ENCODE measurements around the gene RPP25. TPM values are rescaled to one million over a fixed set of nuclear protein-coding genes. Genes with fewer than 3 reads are reported as not detected.

RPP25 gene
- total and polyA plus RNA-seq, 10 of the 15 experiments (the other 5 are each of a cell fraction or from before 2014, with no cell fraction given): 0.41 to 10.8 (median 4.7) TPM

GRCh38 chr15:74963213-74963612 is 6.6 kb upstream of the RPP25 start:
- H2AFZ ChIP-seq (ENCODE audit: control insufficient read depth, low read depth, low read length): no peak overlapping the region
- in situ Hi-C loops (cut with MboI): no loop called here
- no TSS peak for BruUV-seq (replicated peaks)
- H3K9ac ChIP-seq (ENCODE audit: control insufficient read depth, insufficient read depth, low read length): no peak overlapping the region
- H3K9me3 ChIP-seq (replicated peaks; ENCODE audit: control insufficient read depth, insufficient read depth, low read length): no peaks in the 10 kb centered on the region
- POLR2A ChIA-PET: no interaction called here
- ATAC-seq: no peak
- CTCF ChIA-PET: interaction anchor here (1.9 to 2.0 kb wide), 2 partner anchors 62 to 329 kb away, joined by 5 to 7 read pairs; no protein-coding TSS in a partner anchor
- H3K4me1 ChIP-seq (ENCODE audit: control insufficient read depth, insufficient read depth, low read length): peaks cover 13% of the 10 kb centered on the region
- TF ChIP-seq HDGF (IDR thresholded peaks at IDR 0.05) (no peak), SRF (IDR thresholded peaks at IDR 0.05; ENCODE audit: low read depth in 2 of 2, low read length in 2 of 2) (no peak), MEF2A (IDR thresholded peaks at IDR 0.05; ENCODE audit: insufficient read depth, low read depth, low read length) (no peak), SUZ12 (IDR thresholded peaks at IDR 0.05; ENCODE audit: unreplicated experiment) (no peak), EGR1 (IDR thresholded peaks at IDR 0.05; ENCODE audit: borderline replicate concordance in 1 of 2, low read depth in 2 of 2, low read length in 2 of 2) (no peak), JUNB (IDR thresholded peaks at IDR 0.05) (no peak), SKIL (IDR thresholded peaks at IDR 0.05; ENCODE audit: low read depth, poor library complexity, severe bottlenecking) (no peak), EED (IDR thresholded peaks at IDR 0.05; ENCODE audit: low read depth) (no peak), TAF1 (IDR thresholded peaks at IDR 0.05; ENCODE audit: borderline replicate concordance, low read depth, low read length) (no peak), BRCA1 (IDR thresholded peaks at IDR 0.05; ENCODE audit: low read depth, low read length) (no peak), KLF5 (IDR thresholded peaks at IDR 0.05; ENCODE audit: partially characterized antibody) (no peak), STAT1 (conservative IDR thresholded peaks at IDR 0.05) (no peak), POLR2A (IDR thresholded peaks at IDR 0.05; ENCODE audit: low read depth, low read length) (no peak), MEF2B (IDR thresholded peaks at IDR 0.05; ENCODE audit: partially characterized antibody, poor library complexity, severe bottlenecking) (no peak), ASH2L (IDR thresholded peaks at IDR 0.05; ENCODE audit: borderline replicate concordance, low read depth) (no peak), BCL11A (IDR thresholded peaks at IDR 0.05; ENCODE audit: low read depth, low read length) (no peak), ZNF384 (IDR thresholded peaks at IDR 0.05; ENCODE audit: borderline replicate concordance, low read depth, low read length) (no peak)
- TF ChIP-seq, protein P1, sequence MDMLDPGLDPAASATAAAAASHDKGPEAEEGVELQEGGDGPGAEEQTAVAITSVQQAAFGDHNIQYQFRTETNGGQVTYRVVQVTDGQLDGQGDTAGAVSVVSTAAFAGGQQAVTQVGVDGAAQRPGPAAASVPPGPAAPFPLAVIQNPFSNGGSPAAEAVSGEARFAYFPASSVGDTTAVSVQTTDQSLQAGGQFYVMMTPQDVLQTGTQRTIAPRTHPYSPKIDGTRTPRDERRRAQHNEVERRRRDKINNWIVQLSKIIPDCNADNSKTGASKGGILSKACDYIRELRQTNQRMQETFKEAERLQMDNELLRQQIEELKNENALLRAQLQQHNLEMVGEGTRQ (IDR thresholded peaks at IDR 0.05; ENCODE audit: borderline replicate concordance, low read depth, low read length): no peak
- TF ChIP-seq, protein P2, sequence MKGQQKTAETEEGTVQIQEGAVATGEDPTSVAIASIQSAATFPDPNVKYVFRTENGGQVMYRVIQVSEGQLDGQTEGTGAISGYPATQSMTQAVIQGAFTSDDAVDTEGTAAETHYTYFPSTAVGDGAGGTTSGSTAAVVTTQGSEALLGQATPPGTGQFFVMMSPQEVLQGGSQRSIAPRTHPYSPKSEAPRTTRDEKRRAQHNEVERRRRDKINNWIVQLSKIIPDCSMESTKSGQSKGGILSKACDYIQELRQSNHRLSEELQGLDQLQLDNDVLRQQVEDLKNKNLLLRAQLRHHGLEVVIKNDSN (IDR thresholded peaks at IDR 0.05; ENCODE audit: borderline replicate concordance, extremely low read length, insufficient read depth, low read depth, low read length): no peak
- TF ChIP-seq, protein P3, sequence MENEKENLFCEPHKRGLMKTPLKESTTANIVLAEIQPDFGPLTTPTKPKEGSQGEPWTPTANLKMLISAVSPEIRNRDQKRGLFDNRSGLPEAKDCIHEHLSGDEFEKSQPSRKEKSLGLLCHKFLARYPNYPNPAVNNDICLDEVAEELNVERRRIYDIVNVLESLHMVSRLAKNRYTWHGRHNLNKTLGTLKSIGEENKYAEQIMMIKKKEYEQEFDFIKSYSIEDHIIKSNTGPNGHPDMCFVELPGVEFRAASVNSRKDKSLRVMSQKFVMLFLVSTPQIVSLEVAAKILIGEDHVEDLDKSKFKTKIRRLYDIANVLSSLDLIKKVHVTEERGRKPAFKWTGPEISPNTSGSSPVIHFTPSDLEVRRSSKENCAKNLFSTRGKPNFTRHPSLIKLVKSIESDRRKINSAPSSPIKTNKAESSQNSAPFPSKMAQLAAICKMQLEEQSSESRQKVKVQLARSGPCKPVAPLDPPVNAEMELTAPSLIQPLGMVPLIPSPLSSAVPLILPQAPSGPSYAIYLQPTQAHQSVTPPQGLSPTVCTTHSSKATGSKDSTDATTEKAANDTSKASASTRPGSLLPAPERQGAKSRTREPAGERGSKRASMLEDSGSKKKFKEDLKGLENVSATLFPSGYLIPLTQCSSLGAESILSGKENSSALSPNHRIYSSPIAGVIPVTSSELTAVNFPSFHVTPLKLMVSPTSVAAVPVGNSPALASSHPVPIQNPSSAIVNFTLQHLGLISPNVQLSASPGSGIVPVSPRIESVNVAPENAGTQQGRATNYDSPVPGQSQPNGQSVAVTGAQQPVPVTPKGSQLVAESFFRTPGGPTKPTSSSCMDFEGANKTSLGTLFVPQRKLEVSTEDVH (IDR thresholded peaks at IDR 0.05; ENCODE audit: low read depth, partially characterized antibody): no peak
- no peak overlapping the region for H3K27ac ChIP-seq (ENCODE audit: control insufficient read depth, insufficient read depth)
- RAD21 ChIA-PET (ENCODE audit: unreplicated experiment): no interaction called here
- H3K4me2 ChIP-seq (ENCODE audit: control insufficient read depth, insufficient read depth): no peak overlapping the region
- peaks cover 7 to 10% of the 10 kb centered on the region in 2 experiments for H3K27me3 ChIP-seq (replicated peaks in 1 of 2; ENCODE audit: control insufficient read depth in 2 of 2, insufficient read depth in 2 of 2, low read length in 1 of 2)
- SMC1A ChIA-PET (ENCODE audit: uncharacterized antibody, unreplicated experiment): no interaction called here
- no peak for DNase-seq (ENCODE audit: low read depth, low spot score)
- H3K4me3 ChIP-seq: no peak overlapping the region
- intact Hi-C loops (cut with micrococcal nuclease; ENCODE audit: unreplicated experiment): no loop called here
- 36% methylated on average over 4 of the region's 4 CpGs for WGBS (ENCODE audit: insufficient coverage, insufficient replicate concordance, low lambda C conversion rate, missing lambda C conversion rate)
- H3K36me3 ChIP-seq (ENCODE audit: control insufficient read depth in 2 of 2, insufficient read depth in 2 of 2, low read length in 1 of 2): no peaks in the 10 kb centered on the region
- H3K79me2 ChIP-seq (ENCODE audit: control insufficient read depth, insufficient read depth, low read length): no peaks in the 10 kb centered on the region
- no peaks in the 10 kb centered on the region for H4K20me1 ChIP-seq (ENCODE audit: control insufficient read depth, insufficient read depth)
- no peak for FAIRE-seq

Measured in GM12878 (cell line).